Liver (tissue), 9 donors: Measurements from ENCODE around the gene UBE4A. TPM values are rescaled to one million over a fixed set of nuclear protein-coding genes. Genes with fewer than 3 reads are reported as not detected.

Source experiments
- DNase-seq: peaks from one replicate; pipeline ENCODE4 v3.0.0-alpha.2; 2017; ENCODE audit warnings: low spot score
- H3K27ac ChIP-seq, 2 donors: one replicate each; pipeline ENCODE4 v1.7.0; 2013; ENCODE audit warnings: inconsistent platforms in 2 of 2, low read length in 2 of 2, control low read depth in 1 of 2, low read depth in 1 of 2, mild to moderate bottlenecking in 1 of 2
- H3K27me3 ChIP-seq, 4 donors: one replicate each; pipeline versions ENCODE4 v1.6.1 to v1.7.0; 2013; ENCODE audit warnings: low read length in 3 of 4, inconsistent platforms in 1 of 4, mild to moderate bottlenecking in 1 of 4, moderate library complexity in 1 of 4; ENCODE audit not compliant: control insufficient read depth in 4 of 4, insufficient read depth in 4 of 4
- H3K36me3 ChIP-seq, 4 donors: one replicate each; pipeline versions ENCODE4 v1.6.1 to v1.7.0; 2013; ENCODE audit warnings: low read length in 3 of 4, mild to moderate bottlenecking in 3 of 4, low read depth in 1 of 4, moderate library complexity in 1 of 4; ENCODE audit not compliant: control insufficient read depth in 4 of 4, insufficient read depth in 3 of 4
- H3K4me1 ChIP-seq, 4 donors: one replicate each; pipeline versions ENCODE4 v1.6.1 to v1.7.0; 2013; ENCODE audit warnings: low read length in 3 of 4, mild to moderate bottlenecking in 3 of 4, moderate library complexity in 1 of 4; ENCODE audit not compliant: control insufficient read depth in 4 of 4, insufficient read depth in 4 of 4
- H3K4me3 ChIP-seq, 3 donors: one replicate each; pipeline versions ENCODE4 v1.6.1 to v1.7.0; 2013; ENCODE audit warnings: low read length in 3 of 3, control low read depth in 1 of 3, low read depth in 1 of 3, mild to moderate bottlenecking in 1 of 3
- H3K9ac ChIP-seq, 2 donors: one replicate each; pipeline ENCODE4 v1.7.0; 2013; ENCODE audit warnings: low read length in 2 of 2, mild to moderate bottlenecking in 2 of 2, moderate library complexity in 2 of 2, control low read depth in 1 of 2, low read depth in 1 of 2
- H3K9me3 ChIP-seq, 4 donors: one replicate each; pipeline versions ENCODE4 v1.6.1 to v1.7.0; 2013; ENCODE audit warnings: low read length in 3 of 4; ENCODE audit not compliant: control insufficient read depth in 4 of 4
- ATF3 ChIP-seq: IDR thresholded peaks from 2 replicates; pipeline ENCODE4 v1.6.1; 2016; ENCODE audit warnings: antibody characterized with exemption
- CTCF ChIP-seq: fragments of 150-350 bp; IDR thresholded peaks from 2 replicates; pipeline ENCODE4 v1.5.1; 2017; ENCODE audit warnings: improper control_type of control experiment, low read depth, low read length; ENCODE audit not compliant: missing input control
- EGR1 ChIP-seq, 2 donors: IDR thresholded peaks; 2 replicates each; pipeline ENCODE4 v1.6.1; 2016 to 2018; ENCODE audit warnings: antibody characterized with exemption in 2 of 2, low read depth in 2 of 2
- FOXA1 ChIP-seq: IDR thresholded peaks from 2 replicates; pipeline ENCODE4 v1.6.1; 2016; ENCODE audit warnings: antibody characterized with exemption
- FOXA2 ChIP-seq: IDR thresholded peaks from 2 replicates; pipeline ENCODE4 v1.6.1; 2016; ENCODE audit warnings: antibody characterized with exemption
- GABPA ChIP-seq, 2 donors: IDR thresholded peaks in 1 of 2; conservative IDR thresholded peaks in 1 of 2; 2 replicates each; pipeline ENCODE4 v1.6.1; 2016; ENCODE audit warnings: antibody characterized with exemption in 2 of 2, mild to moderate bottlenecking in 1 of 2, moderate library complexity in 1 of 2
- HNF4A ChIP-seq, 2 donors: conservative IDR thresholded peaks; 2 replicates each; pipeline ENCODE4 v1.6.1; 2016; ENCODE audit warnings: antibody characterized with exemption in 2 of 2, mild to moderate bottlenecking in 2 of 2
- HNF4G ChIP-seq: IDR thresholded peaks from 2 replicates; pipeline ENCODE4 v1.6.1; 2016; ENCODE audit warnings: antibody characterized with exemption
- JUND ChIP-seq, 2 donors: IDR thresholded peaks; 2 replicates each; pipeline ENCODE4 v1.6.1; 2016; ENCODE audit warnings: antibody characterized with exemption in 2 of 2
- MAX ChIP-seq: IDR thresholded peaks from 2 replicates; pipeline ENCODE4 v1.6.1; 2016; ENCODE audit warnings: antibody characterized with exemption
- NR2F2 ChIP-seq: IDR thresholded peaks from 2 replicates; pipeline ENCODE4 v1.6.1; 2016; ENCODE audit warnings: antibody characterized with exemption
- RAD21 ChIP-seq, 2 donors: IDR thresholded peaks; 2 replicates each; pipeline ENCODE4 v1.6.1; 2016; ENCODE audit warnings: antibody characterized with exemption in 2 of 2, mild to moderate bottlenecking in 2 of 2
- REST ChIP-seq: IDR thresholded peaks from 2 replicates; pipeline ENCODE4 v1.6.1; 2016; ENCODE audit warnings: antibody characterized with exemption, mild to moderate bottlenecking
- RXRA ChIP-seq, 2 donors: IDR thresholded peaks; 2 replicates each; pipeline ENCODE4 v1.6.1; 2017 to 2018; ENCODE audit warnings: antibody characterized with exemption in 2 of 2, mild to moderate bottlenecking in 1 of 2
- SP1 ChIP-seq: IDR thresholded peaks from 2 replicates; pipeline ENCODE4 v1.6.1; 2018; ENCODE audit warnings: antibody characterized with exemption, mild to moderate bottlenecking
- TAF1 ChIP-seq: conservative IDR thresholded peaks from 2 replicates; pipeline ENCODE4 v1.6.1; 2016; ENCODE audit warnings: antibody characterized with exemption, mild to moderate bottlenecking
- YY1 ChIP-seq: IDR thresholded peaks from 2 replicates; pipeline ENCODE4 v1.6.1; 2016; ENCODE audit warnings: antibody characterized with exemption, mild to moderate bottlenecking
- ZBTB33 ChIP-seq: IDR thresholded peaks from 2 replicates; pipeline ENCODE4 v1.6.1; 2016; ENCODE audit warnings: antibody characterized with exemption
- WGBS: extraction: QIAGEN DNeasy Blood & Tissue Kit; methylation state at CpG from one replicate; pipeline ENCODE4 v1.1.7; 2013; 5-methylcytosine and 5-hydroxymethylcytosine counted together
- polyA plus RNA-seq, 2 donors: library from polyadenylated mRNA; stranded (reverse) in 1 of 2; unstranded in 1 of 2; fragments of 200-250 nt in 1 of 2; fragments of >200 nt in 1 of 2; fragmentation: Nextera tagmentation in 1 of 2; extraction: Ambion mirVana in 1 of 2; gene quantifications; one replicate each; pipeline versions ENCODE4 v1.2.1 to v1.2.3, GENCODE V29; 2013 to 2015
- total RNA-seq, 2 donors: library from RNA; depleted of rRNA; stranded (reverse); fragments of >200 nt; gene quantifications; one replicate each; pipeline ENCODE4 v1.2.3, GENCODE V29; 2014
- donor health status: healthy.
- donor health status: healthy.
- donor health status: healthy.
- donor health status: healthy.
- donor health status: healthy.

The UBE4A gene
- total and polyA plus RNA-seq, 4 donors = 11.7 to 41.3 (median 19.1) TPM

- H3K4me1 ChIP-seq = peaks cover 0 to 22% (median 8%) of the 10 kb centered on the region in 4 donors
- H3K4me3 ChIP-seq = no peak overlapping the region
- TF ChIP-seq RAD21 (IDR thresholded peaks at IDR 0.05) (no peak), ZBTB33 (no peak), FOXA2 (peak; percentile 47), RXRA (IDR thresholded peaks at IDR 0.05) (peak in 1 of 2 donors; percentile 15), REST (no peak), NR2F2 (no peak), TAF1 (no peak), GABPA (IDR thresholded peaks at IDR 0.05 in 1 of 2, conservative IDR thresholded peaks at IDR 0.05 in 1 of 2) (peak in 1 of 2 donors; percentile 26), HNF4A (conservative IDR thresholded peaks at IDR 0.05) (peak in 1 of 2 donors; percentile 7), MAX (peak; percentile 35), CTCF (no peak), FOXA1 (no peak), HNF4G (no peak), JUND (IDR thresholded peaks at IDR 0.05) (no peak), ATF3 (no peak), SP1 (no peak), EGR1 (IDR thresholded peaks at IDR 0.05; ENCODE audit: low read depth in 2 of 2) (no peak), YY1 (no peak)
- H3K27me3 ChIP-seq = no peaks in the 10 kb centered on the region
- 38% methylated on average over 1 of the region's 1 CpG for WGBS
- H3K9ac ChIP-seq = peak overlapping the region in 1 of 2 donors; percentile 0
- H3K36me3 ChIP-seq = peaks cover 7 to 51% (median 46%) of the 10 kb centered on the region in 4 donors
- DNase-seq = no peak
- H3K9me3 ChIP-seq = no peaks in the 10 kb centered on the region
- H3K27ac ChIP-seq = no peak overlapping the region
These were observed 6.9 kb downstream of the UBE4A start for GRCh38 chr11:118366287-118366686.
